SU-DHL-6 (cell line): Measurements from ENCODE around the gene HAPSTR1.

Source experiments
- CTCF ChIP-seq: fragments of 200-600 bp; sonication (generic); IDR thresholded peaks from one replicate; pipeline ENCODE4 v1.5.1; 2017; ENCODE audit warnings: antibody characterized with exemption, mild to moderate bottlenecking, low read length, moderate library complexity; ENCODE audit not compliant: insufficient read depth, poor library complexity, severe bottlenecking
- EZH2phosphoT487 ChIP-seq: fragments of 200-600 bp; sonication (generic), shearing (Covaris generic); conservative IDR thresholded peaks from 2 replicates; pipeline ENCODE4 v1.6.1; 2018; ENCODE audit warnings: mild to moderate bottlenecking, antibody characterized with exemption, low read length, moderate library complexity, mixed read lengths

GRCh38 chr16:9125658-9126505 lies 34.4 kb downstream of the HAPSTR1 start:
- TF ChIP-seq CTCF (no peak), EZH2phosphoT487 (no peak)
